Measurements from ENCODE around the gene NFATC1.

DNA sequence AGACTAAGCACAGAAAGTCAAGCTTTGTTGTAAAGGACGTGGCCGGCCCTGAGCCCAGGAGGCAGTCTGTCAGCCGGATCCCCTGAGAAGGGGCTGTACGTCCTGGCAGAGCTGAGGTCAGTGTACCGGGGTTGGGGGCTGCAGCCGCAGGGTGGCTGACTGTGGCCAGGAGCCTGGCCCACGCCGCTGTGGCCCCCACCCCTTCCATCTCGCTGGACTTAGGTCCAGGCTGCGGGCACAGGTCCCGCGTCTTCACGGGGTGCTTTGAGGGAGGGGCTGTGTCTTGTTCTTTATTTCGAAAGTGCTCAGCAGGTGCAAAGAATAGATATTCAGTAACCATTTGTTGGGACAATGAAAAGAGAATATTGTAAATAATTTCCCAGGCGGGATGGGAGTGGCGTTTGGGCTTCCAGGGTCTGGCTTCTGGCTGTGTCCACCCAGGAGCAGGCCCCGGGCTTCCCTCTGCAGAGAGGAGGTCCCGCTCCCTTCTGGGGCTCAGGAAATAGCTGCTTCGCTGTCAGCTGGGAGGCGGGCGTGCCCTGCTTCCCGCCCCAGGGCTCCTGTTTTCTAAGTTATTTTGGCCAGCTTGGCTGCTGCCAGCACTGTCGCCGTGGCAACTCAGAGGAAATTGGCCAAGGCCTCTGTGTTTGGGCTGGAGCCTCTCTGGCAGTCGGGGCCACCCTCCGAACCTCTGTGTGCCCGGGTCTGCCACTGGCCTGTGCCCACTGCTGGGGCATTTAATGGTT is 7.4 kb downstream of the NFATC1 start:
- TF ChIP-seq GATA2 (IDR thresholded peaks at IDR 0.05; ENCODE audit: low read depth, low read length) (no peak), GATA3 (IDR thresholded peaks at IDR 0.05; ENCODE audit: low read depth, low read length) (no peak)

Measured in SH-SY5Y (cell line).